Fibroblast of lung (primary cell): ENCODE data around the gene INSRR.

Experiments
- CTCF ChIP-seq, 2 donors: IDR thresholded peaks in 1 of 2; conservative IDR thresholded peaks in 1 of 2; 1 replicate in 1 of 2; 2 replicates in 1 of 2; pipeline ENCODE4 v1.5.1; 2011 to 2012; ENCODE audit warnings: low read length in 2 of 2, control low read depth in 1 of 2, inconsistent platforms in 1 of 2, low read depth in 1 of 2, mild to moderate bottlenecking in 1 of 2
- EZH2 ChIP-seq: IDR thresholded peaks from 2 replicates; pipeline ENCODE4 v1.5.1; 2012; ENCODE audit warnings: low read length, control low read depth, mild to moderate bottlenecking; ENCODE audit errors: missing control alignments

DNA sequence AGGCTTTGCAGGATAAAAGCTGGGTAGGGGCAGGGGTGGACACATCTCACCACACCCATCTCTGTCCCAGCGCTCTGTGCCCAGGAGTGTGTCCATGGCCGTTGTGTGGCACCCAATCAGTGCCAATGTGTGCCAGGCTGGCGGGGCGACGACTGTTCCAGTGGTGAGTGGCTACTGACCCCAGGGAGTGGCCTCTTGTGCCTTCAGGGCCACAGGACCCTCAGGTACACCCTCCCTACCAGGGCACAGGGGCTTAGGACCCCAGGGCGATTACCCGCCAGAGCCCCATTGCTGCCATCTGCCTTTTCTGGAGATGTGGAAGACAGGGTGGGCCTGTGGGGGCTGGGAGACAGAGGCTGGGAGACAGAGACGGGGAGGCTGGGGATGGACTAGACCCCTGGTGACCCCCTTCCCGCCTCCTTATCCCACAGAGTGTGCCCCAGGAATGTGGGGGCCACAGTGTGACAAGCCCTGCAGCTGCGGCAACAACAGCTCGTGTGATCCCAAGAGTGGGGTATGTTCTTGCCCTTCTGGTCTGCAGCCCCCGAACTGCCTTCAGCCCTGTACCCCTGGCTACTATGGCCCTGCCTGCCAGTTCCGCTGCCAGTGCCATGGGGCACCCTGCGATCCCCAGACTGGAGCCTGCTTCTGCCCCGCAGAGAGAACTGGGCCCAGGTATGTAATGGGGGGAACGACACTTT, 47.4 kb upstream of the INSRR start:
- TF ChIP-seq CTCF (conservative IDR thresholded peaks at IDR 0.05 in 1 of 2, IDR thresholded peaks at IDR 0.05 in 1 of 2; ENCODE audit: low read depth in 1 of 2, low read length in 2 of 2) (no peak), EZH2 (no peak)
